Activated CD4-positive, alpha-beta T cell treated with anti-CD3 and anti-CD28 coated beads, Interleukin-2, amount 10 ng/mL, durations not matched to agents 24 days and 14 days (primary cell): ENCODE data around the gene SPRR2A. TPM values are rescaled to one million over a fixed set of nuclear protein-coding genes. Genes with fewer than 3 reads are reported as not detected.

Source experiments
- total RNA-seq: library from RNA; stranded (reverse); gene quantifications from 2 replicates; pipeline ENCODE4 v1.2.3, GENCODE V29; 2022

The SPRR2A gene
- total RNA-seq, 1 donor from 2014 or later = not detected

Other genes starting within 250 kb of the SPRR2A start
- not detected in 2 replicates for gene LCE1B, start 245.5 kb downstream of the SPRR2A start, total RNA-seq
- gene LCE1A, start 230.0 kb downstream of the SPRR2A start, total RNA-seq = not detected in 2 replicates
- not detected in 2 replicates for gene LCE6A, start 214.7 kb downstream of the SPRR2A start, total RNA-seq
- not detected in 2 replicates for gene LCE7A, start 197.5 kb downstream of the SPRR2A start, total RNA-seq
- gene SMCP, start 179.2 kb downstream of the SPRR2A start, total RNA-seq = not detected in 2 replicates
- not detected in 2 replicates for gene IVL, start 149.0 kb downstream of the SPRR2A start, total RNA-seq
- not detected in 2 replicates for gene SPRR5, start 110.3 kb downstream of the SPRR2A start, total RNA-seq
- gene SPRR4, start 86.9 kb downstream of the SPRR2A start, total RNA-seq = not detected in 2 replicates
- gene SPRR1A, start 73.4 kb downstream of the SPRR2A start, total RNA-seq = not detected in 2 replicates
- gene SPRR3, start 55.8 kb downstream of the SPRR2A start, total RNA-seq = not detected in 2 replicates
- not detected in 2 replicates for gene SPRR1B, start 26.3 kb downstream of the SPRR2A start, total RNA-seq
- gene SPRR2D, start 16.4 kb downstream of the SPRR2A start, total RNA-seq = not detected in 2 replicates
- gene SPRR2B, start 14.1 kb upstream of the SPRR2A start, total RNA-seq = not detected in 2 replicates
- not detected in 2 replicates for gene SPRR2E, start 37.0 kb upstream of the SPRR2A start, total RNA-seq
- not detected in 2 replicates for gene SPRR2F, start 56.0 kb upstream of the SPRR2A start, total RNA-seq
- gene SPRR2G, start 93.4 kb upstream of the SPRR2A start, total RNA-seq = not detected in 2 replicates
- gene LELP1, start 145.9 kb upstream of the SPRR2A start, total RNA-seq = not detected in 2 replicates
- gene PRR9, start 160.1 kb upstream of the SPRR2A start, total RNA-seq = not detected in 2 replicates
- not detected in 2 replicates for gene LORICRIN, start 202.2 kb upstream of the SPRR2A start, total RNA-seq